Measurements from ENCODE around the gene MEGF11. TPM values are rescaled to one million over a fixed set of nuclear protein-coding genes. Genes with fewer than 3 reads are reported as not detected.

MEGF11 gene
- total RNA-seq, 1 donor from 2014 or later = 0.25 TPM

DNA sequence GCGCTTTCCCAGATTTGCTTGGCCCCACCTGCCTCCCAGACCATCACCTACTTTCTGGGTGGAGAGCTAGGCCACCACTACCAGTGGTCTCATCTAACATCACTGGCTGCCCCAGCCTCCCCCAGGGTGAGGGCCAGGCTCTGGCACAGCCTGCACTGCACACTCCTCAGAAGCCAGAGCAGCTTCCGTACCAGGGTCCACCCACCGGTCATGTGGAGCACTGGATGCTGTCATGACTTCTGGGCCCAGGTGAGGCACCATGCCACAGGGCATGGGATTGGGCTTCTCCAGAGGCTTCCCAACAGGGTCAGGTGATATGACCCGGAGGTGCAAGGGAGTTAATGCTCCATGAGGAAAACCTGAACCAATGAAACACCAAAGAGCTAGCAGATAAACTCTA lies 14.0 kb downstream of the MEGF11 start:
- no peaks in the 10 kb centered on the region for H3K36me3 ChIP-seq
- TF ChIP-seq POLR2AphosphoS5 (IDR thresholded peaks at IDR 0.05; ENCODE audit: insufficient read depth in 1 of 2, low read depth in 1 of 2) (no peak), POLR2A (IDR thresholded peaks at IDR 0.05) (no peak)
- TF ChIP-seq, protein P1, sequence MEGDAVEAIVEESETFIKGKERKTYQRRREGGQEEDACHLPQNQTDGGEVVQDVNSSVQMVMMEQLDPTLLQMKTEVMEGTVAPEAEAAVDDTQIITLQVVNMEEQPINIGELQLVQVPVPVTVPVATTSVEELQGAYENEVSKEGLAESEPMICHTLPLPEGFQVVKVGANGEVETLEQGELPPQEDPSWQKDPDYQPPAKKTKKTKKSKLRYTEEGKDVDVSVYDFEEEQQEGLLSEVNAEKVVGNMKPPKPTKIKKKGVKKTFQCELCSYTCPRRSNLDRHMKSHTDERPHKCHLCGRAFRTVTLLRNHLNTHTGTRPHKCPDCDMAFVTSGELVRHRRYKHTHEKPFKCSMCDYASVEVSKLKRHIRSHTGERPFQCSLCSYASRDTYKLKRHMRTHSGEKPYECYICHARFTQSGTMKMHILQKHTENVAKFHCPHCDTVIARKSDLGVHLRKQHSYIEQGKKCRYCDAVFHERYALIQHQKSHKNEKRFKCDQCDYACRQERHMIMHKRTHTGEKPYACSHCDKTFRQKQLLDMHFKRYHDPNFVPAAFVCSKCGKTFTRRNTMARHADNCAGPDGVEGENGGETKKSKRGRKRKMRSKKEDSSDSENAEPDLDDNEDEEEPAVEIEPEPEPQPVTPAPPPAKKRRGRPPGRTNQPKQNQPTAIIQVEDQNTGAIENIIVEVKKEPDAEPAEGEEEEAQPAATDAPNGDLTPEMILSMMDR (IDR thresholded peaks at IDR 0.05) = no peak
- DNase-seq (ENCODE audit: extremely low spot score in 2 of 2) = no peak
- intact Hi-C loops (cut with DNase I) = no loop called here
- no peaks in the 10 kb centered on the region for H3K4me1 ChIP-seq
- H3K27me3 ChIP-seq = no peaks in the 10 kb centered on the region
- no peak overlapping the region for H3K4me3 ChIP-seq
- H3K9me3 ChIP-seq = no peaks in the 10 kb centered on the region
- H3K27ac ChIP-seq = no peak overlapping the region

GRCh38 chr15:66238318-66238717 lies 15.2 kb downstream of the MEGF11 start:
- H3K4me1 ChIP-seq = no peaks in the 10 kb centered on the region
- no peak for DNase-seq (ENCODE audit: extremely low spot score in 2 of 2)
- no peaks in the 10 kb centered on the region for H3K27me3 ChIP-seq
- intact Hi-C loops (cut with DNase I) = no loop called here
- H3K36me3 ChIP-seq = no peaks in the 10 kb centered on the region
- no peak for TF ChIP-seq POLR2AphosphoS5 (IDR thresholded peaks at IDR 0.05; ENCODE audit: insufficient read depth in 1 of 2, low read depth in 1 of 2)
- TF ChIP-seq, protein P1 (IDR thresholded peaks at IDR 0.05) = no peak
- TF ChIP-seq POLR2A (IDR thresholded peaks at IDR 0.05) = no peak
- H3K9me3 ChIP-seq = no peaks in the 10 kb centered on the region
- no peak overlapping the region for H3K27ac ChIP-seq
- no peak overlapping the region for H3K4me3 ChIP-seq

- Histone ChIP-seq H3K36me3 (no peaks in the 10 kb centered on the region), H3K27ac (no peak overlapping the region)
- intact Hi-C loops (cut with DNase I) = no loop called here
These were observed 15.9 kb downstream of the MEGF11 start for GRCh38 chr15:66237513-66238235.

DNA sequence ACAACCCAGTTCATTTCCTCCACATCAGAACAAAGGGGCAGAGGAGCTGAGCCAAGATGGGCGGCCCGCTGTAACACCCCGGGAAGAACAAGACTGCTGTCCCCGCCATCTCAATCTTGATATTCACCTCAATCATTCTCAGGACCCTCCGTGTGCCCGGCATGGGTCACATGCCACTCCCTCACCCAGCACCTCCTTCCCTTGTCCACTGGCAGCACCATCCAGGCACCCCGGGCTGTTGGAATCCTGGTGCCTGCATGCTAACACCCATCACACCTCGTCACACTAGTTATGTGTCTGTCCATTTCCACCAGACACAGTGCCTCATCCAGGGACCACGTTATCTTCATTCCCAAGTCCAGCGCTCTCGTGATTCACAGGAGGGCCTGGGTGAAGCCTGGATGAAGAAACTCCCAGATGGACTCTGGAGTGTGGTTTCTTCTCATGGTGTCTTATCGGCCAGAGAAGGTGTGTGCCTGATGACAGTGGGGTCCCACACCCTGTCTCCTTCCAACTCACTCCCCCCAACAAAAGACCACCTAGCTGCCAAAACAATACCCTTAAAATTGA lies 16.7 kb downstream of the MEGF11 start:
- H3K27me3 ChIP-seq = no peaks in the 10 kb centered on the region
- no peaks in the 10 kb centered on the region for H3K36me3 ChIP-seq
- no peak for DNase-seq (ENCODE audit: extremely low spot score in 2 of 2)
- H3K27ac ChIP-seq = no peak overlapping the region
- TF ChIP-seq POLR2AphosphoS5 (IDR thresholded peaks at IDR 0.05; ENCODE audit: insufficient read depth in 1 of 2, low read depth in 1 of 2) (no peak), POLR2A (IDR thresholded peaks at IDR 0.05) (no peak)
- TF ChIP-seq, protein P1 (IDR thresholded peaks at IDR 0.05) = no peak
- H3K4me1 ChIP-seq = no peaks in the 10 kb centered on the region
- intact Hi-C loops (cut with DNase I) = no loop called here
- H3K4me3 ChIP-seq = no peak overlapping the region
- no peaks in the 10 kb centered on the region for H3K9me3 ChIP-seq

More at GRCh38 chr15:66237513-66238235, 15.9 kb downstream of the MEGF11 start:
- no peaks in the 10 kb centered on the region for H3K9me3 ChIP-seq
- H3K4me3 ChIP-seq = no peak overlapping the region
- H3K4me1 ChIP-seq = no peaks in the 10 kb centered on the region
- no peaks in the 10 kb centered on the region for H3K27me3 ChIP-seq
- DNase-seq (ENCODE audit: extremely low spot score in 2 of 2) = no peak
- TF ChIP-seq, protein P1 (IDR thresholded peaks at IDR 0.05) = no peak

GRCh38 chr15:66235866-66236265 lies 17.7 kb downstream of the MEGF11 start:
- no peak for DNase-seq (ENCODE audit: extremely low spot score in 2 of 2)
- Histone ChIP-seq H3K4me3 (no peak overlapping the region), H3K9me3 (no peaks in the 10 kb centered on the region), H3K27me3 (no peaks in the 10 kb centered on the region), H3K4me1 (no peaks in the 10 kb centered on the region), H3K27ac (no peak overlapping the region), H3K36me3 (no peaks in the 10 kb centered on the region)
- TF ChIP-seq, protein P1 (IDR thresholded peaks at IDR 0.05) = no peak
- no peak for TF ChIP-seq POLR2A (IDR thresholded peaks at IDR 0.05)
- no peak for TF ChIP-seq POLR2AphosphoS5 (IDR thresholded peaks at IDR 0.05; ENCODE audit: insufficient read depth in 1 of 2, low read depth in 1 of 2)
- intact Hi-C loops (cut with DNase I) = no loop called here
